ENCODE results near the gene IL17C.

- TF ChIP-seq POLR2AphosphoS5 (IDR thresholded peaks at IDR 0.05) (no peak), CTCF (IDR thresholded peaks at IDR 0.05) (no peak), POLR2A (IDR thresholded peaks at IDR 0.05) (no peak), EP300 (IDR thresholded peaks at IDR 0.05) (no peak)
These were observed 20.0 kb upstream of the IL17C start for GRCh38 chr16:88618182-88618955.
